BE2C (cell line): ENCODE results near the gene CYP2A7.
"Not testable (repeated sequence)": the region's sequence is repeated elsewhere in the genome, so short reads cannot be mapped to it uniquely, and the experiment has no call there.

Experiments
- DNase-seq: peaks from one replicate; pipeline ENCODE4 v3.0.0-alpha.2; 2020
- H3K27me3 ChIP-seq: fragments of 250-450 bp; sonication (Bioruptor Pico); 2 replicates; pipeline ENCODE4 v1.5.1; 2020; ENCODE audit warnings: mild to moderate bottlenecking
- H3K36me3 ChIP-seq: fragments of 250-450 bp; sonication (Bioruptor Pico); 2 replicates; pipeline ENCODE4 v1.5.1; 2020; ENCODE audit warnings: mild to moderate bottlenecking
- H3K4me1 ChIP-seq: fragments of 250-450 bp; sonication (Bioruptor Pico); 2 replicates; pipeline ENCODE4 v1.5.1; 2020
- H3K4me3 ChIP-seq: 2 replicates; pipeline ENCODE4 v1.5.1; 2011; ENCODE audit warnings: low read depth, low read length
- H3K9me3 ChIP-seq: fragments of 250-450 bp; sonication (Bioruptor Pico); 2 replicates; pipeline ENCODE4 v1.5.1; 2020

The CYP2A7 gene

DNA sequence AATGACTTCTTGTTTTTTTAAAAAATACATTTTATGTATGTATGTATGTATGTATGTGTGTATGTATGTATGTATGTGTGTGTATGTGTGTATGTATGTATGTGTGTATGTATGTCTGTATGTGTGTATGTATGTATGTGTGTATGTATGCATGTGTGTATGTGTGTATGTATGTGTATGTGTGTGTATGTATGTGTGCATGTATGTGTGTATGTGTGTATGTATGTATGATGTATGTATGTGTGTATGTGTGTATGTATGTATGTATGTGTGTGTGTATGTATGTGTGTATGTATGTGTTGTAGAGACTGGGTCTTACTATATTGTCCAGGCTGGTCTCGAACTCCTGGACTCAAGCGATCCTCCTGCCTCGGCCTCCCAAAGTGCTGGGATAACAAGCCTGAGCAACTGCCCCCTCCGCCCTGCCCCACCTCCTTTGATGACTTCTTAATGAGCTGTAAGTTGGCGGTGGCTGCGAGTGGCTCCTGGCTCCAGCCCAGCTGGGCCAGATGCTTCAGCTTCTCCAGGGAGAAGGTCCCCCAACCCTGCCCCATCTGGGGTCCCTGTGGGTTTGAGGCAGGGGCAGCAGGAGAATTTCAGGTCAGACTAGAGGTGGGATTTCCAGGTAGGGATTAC is 56.5 kb downstream of the CYP2A7 start:
- not testable (repeated sequence) for H3K4me1 ChIP-seq, DNase-seq, H3K27me3 ChIP-seq, H3K9me3 ChIP-seq, H3K36me3 ChIP-seq, H3K4me3 ChIP-seq
